Activated T-cell treated with anti-CD3 and anti-CD28 coated beads, Interleukin-2, amount 50 U/mL, for 1 hour (primary cell): Measurements from ENCODE around the gene BCAT1.
"Not testable (repeated sequence)": the region's sequence is repeated elsewhere in the genome, so short reads cannot be mapped to it uniquely, and the experiment has no call there.

Source experiments
- DNase-seq: peaks from one replicate; pipeline ENCODE4 v3.0.0-alpha.2; 2020

Gene BCAT1

DNA sequence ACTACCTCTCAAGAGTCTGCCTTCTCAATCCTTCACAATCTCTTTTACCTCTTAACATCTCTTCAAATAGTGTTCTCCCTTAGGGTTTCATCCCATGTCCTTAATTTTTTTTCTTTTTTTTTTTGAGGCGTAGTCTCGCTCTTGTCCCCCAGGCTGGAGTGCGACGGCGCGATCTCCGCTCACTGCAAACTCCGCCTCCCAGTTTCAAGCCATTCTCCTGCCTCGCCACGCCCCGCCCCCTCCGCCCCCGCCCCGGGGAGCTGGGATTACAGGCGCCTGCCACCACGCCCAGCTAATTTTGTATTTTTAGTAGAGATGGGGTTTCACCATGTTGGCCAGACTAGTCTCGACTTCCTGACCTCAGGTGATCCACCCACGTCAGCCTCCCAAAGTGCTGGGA is 7.0 kb upstream of the BCAT1 start:
- DNase-seq: no peak

DNA sequence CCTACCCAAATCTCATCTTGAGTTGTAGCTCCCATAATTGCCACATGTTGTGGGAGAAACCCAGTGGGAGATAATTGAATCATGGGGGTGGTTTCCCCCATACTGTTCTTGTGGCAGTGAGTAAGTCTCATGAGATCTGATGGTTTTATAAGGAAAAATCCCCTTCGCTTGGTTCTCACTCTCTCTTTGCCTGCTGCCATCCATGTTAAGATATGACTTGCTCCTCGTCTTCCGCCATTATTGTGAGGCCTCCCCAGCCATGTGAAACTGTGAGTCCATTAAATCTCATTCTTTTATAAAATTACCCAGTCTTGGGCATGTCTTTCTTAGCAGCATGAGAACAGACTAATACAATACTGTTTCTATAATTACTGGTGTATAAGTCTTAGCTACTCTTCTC is 6.5 kb upstream of the BCAT1 start:
- DNase-seq: no peak

DNA sequence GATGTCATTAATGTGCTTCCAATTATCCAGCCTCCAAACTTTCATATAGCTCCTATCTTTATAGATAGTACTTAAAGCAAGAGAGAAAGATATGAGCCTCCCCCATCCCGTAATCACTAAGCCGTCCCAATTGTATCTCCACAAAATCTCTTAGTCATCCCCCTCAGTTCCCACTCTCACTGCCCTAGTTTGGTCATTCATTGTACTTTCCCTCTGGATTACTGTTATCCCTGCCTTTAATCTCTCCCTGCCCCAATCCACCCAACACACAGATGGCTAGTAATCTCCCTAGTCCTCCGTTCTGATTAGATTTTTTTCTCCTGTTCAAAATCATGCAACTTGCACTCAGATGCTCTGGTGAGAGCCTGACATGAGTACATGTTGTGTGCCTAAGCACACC is 5.4 kb upstream of the BCAT1 start:
- no peak for DNase-seq

DNA sequence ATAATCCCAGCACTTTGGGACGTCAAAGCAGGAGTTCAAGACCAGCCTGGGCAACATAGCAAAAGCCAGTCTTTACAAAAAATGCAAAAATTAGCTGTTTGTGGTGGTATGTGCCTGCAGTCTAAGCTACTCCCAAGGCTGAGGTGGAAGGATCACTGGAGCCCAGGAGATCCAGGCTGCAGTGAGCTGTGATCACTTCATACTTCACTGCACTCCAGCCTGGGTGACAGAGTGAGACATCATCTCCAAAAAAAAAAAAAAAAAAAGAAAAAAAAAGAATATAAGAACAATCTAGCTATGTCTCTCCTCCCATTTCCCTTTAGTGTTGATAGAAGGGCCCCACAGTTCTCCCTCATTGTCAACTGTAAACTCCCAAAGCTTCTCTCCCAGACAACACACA is 3.5 kb upstream of the BCAT1 start:
- no peak for DNase-seq

DNA sequence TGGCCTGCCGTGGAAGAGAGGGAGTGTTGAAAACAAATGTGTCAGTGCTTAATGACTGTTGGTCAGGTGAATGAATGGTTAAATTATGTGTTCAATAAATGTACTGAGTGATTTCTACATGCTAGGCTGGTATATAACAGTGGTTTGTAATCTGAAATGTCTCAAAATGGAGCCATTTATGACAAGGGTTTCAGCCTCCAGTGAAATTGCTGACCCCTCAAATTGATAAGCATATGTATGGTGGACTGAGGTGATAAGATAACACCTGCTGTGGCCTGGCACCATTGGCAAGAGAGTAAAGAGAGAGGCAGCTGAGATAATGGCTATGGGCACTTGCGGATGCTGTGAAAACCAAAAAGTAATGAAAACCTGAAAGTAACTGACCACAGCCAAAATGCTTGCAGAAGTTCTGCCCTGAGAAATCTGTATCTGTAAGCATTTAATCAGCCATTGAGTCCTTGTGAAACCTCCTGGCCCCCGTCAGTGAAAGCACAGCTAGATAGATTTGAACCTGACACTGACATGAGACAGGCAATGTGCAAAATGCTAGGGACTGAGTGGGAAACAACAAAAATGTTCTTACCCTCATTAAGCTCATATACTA is 1.4 kb upstream of the BCAT1 start:
- no peak for DNase-seq

DNA sequence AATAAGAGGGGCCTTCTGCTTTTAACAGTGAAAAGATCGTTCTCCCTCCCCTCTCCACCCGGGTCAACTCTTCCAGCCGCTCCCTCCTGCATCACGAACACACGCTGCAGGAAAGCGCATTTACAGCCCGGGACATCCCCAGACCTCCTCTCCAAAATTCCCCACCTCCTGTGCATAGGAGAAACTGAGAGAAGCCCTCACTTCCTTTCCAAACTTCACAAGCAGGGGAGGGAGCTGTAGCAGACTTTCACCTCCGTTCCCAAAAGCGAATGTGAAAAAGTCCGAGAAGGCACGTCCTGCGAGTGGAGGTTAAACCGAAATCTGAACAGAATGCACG is 513 bp downstream of the BCAT1 start:
- DNase-seq: no peak

DNA sequence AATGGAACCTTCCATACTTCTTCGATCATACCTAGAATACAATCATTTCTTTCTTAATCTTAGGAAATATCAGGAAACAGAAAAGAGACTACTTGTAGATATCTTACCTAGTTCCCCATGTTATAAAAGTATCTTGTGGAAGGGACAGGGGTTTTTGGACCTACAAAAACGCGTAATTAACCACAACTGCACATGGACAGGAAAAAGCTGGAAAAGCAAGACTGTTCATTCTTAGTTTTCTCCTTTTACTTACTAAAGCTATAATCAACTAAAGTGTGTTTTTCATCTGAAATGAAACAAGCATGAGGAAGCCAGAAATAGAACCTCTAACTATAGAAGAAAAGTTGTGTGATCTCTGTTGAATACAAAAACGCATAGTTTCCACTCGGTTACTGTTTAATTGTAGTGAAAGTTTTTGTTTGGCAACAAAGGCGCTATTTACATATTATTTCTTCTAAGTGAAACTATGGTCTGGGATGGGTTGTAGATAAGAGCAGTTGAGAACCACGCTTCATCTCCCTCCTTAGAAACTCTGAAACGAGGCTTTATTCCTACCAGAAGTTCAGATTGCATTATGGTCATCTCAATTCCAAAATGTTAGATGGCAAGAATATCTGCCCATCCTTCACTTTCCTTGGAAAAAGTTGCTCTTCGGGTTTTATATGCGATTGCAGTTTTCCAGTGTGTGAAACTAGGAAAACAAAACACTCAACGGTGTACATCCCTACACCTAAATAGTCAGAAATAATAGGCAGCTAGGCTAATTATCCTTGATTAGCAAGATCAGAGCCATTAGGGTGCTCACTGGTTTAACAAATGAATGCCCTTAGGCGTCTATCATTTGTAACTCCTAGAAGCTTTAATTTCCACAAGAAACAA is 1.1 kb downstream of the BCAT1 start:
- no peak for DNase-seq

DNA sequence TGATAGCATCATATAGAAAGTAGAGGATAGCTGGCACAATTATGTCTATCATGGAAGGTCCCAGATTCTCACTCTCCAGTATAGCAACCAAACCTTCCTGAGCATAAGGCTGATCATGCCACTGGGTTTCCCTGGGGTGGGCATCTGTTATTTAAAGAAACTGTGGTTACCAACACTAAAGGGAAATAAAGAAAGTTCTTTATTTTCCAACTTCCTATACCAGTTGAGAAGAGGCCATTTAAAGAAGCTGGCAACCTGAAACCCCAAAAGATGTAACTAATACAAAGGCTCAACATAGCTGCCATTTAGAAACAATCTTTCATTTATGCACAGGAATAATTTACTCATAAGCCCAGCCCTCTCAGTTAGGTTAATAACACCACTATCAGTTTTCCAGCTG is 3.1 kb downstream of the BCAT1 start:
- DNase-seq: no peak

DNA sequence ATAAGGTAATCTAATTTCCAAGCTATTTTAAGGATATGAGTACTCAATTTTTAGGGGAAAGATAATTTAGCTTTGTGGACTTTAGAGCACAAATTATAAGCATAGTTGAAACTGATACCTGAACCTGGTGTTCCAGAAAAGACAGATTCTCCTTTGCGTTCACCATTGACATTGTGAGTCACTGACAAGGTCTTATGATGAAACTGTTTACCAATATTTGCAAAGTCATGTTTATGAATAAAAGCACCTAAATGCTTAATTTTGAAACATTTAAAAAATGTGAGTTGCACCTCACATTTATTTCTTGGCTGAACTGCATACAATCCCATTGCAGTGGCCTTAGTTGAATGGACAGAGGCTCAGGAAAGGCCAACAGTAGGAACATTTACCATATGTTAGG is 3.9 kb downstream of the BCAT1 start:
- no peak for DNase-seq

DNA sequence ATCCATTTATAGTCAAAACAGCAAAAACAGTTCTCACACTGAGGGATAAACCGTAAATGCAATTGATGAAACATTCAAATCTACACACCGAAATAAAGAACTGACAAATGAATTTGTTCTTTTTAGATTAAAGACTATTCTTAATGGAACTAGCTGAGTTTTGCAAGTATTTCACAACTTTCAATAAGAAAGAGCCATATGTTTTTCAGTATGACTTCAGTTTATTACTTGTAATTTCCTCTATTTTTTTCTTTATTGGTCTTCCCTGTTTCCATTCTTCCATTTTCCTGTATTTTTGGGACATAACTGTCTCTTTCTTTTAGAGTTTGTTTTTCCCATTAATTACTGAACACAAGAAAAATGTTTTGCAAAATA is 4.3 kb downstream of the BCAT1 start:
- DNase-seq: no peak

DNA sequence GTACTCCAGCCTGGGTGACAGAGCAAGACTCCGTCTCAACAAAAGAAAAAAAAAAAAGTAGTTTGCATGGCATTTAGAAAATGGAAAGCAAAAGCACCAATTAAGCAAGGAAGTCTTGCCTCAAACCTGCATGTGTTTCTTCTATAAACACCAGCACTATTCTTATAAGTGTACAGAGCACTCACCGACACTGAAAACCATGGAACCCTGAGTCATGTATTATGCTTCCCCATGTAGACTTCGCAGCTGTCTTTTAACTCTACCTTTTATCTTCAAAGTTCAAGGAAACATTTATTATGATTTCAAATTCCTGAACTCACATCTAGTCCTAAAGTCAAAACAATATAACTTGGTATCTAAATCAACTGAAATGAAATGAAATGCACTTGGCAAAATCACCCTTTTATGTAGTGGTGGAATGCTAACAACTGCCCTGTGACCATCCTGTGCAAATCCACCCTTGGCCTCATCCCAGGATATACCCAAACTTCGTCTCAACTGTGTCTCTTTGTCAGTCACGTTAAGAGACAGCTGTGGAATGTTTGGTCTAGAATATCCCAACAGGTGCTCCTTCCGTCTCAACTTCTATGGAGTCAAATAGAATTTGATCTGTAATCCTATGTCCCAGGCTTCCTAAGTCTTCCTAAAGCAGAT is 4.8 kb downstream of the BCAT1 start:
- DNase-seq: no peak

DNA sequence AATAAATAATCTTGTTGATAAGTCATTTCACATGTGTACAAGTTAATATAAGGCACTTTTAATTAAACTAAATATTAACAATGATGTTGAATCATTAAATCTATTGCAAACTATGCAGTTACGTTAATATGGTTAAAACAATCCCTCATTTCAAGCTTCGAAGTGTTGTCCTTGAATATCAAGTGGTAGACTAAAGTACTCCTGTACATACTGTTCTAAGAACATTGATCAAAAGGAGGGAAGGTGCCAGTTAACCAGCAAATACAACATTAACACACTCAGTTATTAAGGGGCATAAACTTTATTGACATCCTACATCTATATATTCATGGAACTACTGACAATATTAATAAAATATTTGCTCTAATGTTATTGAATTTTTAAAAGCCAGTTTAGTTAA is 8.7 kb downstream of the BCAT1 start:
- no peak for DNase-seq

DNA sequence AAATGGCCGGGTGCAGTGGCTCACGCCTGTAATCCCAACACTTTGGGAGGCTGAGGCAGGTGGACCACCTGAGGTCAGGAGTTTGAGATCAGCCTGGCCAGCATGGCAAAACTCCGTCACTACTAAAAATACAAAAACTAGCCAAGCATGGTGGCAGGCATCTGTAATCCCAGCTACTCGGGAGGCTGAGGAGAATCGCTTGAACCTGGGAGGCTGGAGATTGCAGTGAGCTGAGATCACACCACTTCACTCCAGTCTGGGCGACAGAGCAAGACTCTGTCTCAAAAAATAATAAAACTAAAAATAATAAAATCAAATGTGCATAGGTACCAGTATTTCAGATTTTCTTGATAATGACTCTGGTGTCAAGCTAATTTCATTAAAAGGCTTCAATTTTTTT is 9.3 kb downstream of the BCAT1 start:
- DNase-seq: not testable (repeated sequence)

DNA sequence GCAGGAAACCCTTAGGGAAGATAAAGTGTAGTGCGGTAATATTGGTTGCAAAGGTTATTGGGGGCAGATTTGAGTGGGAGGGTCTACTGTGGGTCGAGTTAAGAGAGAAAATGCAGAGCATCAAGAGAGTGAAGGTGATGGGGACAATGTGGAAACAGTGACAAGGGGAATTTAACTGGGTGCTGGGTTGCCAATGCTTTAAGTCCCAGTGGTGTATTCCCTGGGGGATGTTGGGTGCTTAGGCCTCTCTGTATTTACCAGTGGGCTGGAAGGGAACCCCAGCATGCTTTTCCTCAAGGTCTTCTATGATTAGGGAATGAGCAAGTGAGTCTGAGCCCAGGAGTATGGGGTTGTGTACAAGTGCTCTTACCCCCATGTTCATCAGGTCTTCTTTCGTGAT is 10.6 kb downstream of the BCAT1 start:
- DNase-seq: no peak

DNA sequence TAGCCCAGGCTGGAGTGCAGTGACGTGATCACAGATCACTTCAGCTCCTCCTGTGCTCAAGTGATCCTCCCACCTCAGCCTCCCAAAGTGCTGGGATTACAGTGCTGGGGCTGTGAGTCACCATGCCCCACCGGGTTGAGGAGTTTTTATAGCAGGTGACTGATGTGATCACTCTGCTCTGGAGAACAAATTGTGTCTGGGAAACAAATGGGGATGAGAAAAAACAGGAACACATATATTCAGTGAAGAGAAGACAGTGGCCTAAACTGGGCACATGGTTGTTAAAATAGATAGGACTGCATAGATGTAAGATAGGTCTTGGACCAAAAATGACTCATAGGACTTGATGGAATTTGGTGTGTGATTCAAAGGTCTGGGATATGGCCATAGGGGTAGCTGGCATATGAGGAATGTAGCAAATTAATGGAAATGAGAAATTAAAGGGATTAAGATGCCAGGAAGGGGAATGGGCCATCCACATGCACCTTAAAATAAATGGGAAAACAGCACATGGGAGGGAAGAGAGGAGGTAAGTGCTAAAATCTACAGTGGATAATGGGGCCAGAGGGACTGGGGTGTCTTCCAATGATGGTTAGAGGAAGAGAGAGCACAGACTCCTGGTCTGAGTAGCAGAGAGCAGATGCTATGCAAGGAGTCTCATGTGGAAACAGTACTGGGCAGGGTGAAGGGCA is 11.2 kb downstream of the BCAT1 start:
- no peak for DNase-seq

DNA sequence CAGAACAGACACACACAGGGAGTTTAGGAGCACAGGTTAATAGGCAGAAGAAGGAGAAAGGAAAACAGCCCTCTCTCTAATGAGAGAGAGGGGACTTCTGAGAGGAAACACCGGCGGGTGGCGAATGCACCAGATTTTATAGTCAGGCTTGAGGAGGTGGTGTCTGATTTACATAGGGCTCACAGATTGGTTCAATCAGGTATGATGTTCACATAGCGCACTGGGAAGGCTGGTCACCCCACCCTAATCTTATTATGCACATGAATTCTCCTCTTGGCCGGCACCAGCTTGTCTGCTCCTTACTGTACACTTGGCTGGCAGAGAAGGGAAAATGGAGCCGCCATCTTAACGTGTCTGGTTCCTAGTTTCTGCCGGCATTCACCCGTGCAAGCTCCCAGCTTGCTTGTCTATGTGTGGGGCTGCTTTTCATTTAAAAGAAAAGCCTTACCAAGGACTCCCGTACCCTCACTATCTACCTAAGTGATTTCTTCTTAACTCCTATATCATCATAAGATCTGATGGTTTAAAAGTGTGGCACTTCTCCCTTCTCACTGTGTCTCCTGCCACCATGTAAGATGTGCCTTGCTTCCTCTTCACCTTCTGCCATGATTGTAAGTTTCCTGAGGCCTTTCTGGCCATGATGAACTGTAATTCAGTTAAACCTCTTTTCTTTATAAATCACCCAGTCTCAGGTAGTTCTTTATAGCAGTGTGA is 15.1 kb downstream of the BCAT1 start:
- no peak for DNase-seq

DNA sequence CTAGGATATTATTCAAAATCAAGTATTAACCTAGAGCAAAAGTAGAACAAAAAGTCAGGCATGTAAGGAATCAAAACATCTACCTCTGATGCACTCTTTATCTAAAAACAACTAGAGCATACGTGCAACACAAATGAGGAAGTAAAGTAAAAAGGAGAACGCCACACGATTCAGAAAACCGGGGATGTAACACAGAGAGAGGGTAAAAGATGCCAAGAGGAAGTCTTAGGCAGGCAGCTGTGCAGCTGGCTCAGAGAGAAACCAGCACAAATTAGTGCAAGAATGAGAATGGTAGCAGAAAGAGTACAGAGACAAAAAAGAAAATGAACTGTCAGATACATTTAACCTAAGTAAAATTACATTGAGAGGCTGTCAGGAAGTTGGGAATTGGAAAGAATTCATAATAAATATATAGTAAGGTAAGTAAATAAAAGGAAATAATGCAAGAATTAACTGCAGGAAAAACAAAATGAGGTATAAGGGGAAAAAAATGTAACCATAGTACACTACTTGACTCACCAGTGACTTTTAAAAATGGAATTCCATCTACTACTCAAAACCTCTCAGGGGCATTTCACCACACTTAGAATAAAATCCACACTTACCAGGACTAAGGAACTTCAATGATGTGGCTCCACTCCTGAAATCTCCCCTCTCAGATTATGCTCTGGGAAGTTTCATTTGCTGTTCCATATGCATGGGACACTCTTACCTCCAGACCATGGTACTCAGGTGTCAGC is 17.1 kb downstream of the BCAT1 start:
- DNase-seq: no peak

DNA sequence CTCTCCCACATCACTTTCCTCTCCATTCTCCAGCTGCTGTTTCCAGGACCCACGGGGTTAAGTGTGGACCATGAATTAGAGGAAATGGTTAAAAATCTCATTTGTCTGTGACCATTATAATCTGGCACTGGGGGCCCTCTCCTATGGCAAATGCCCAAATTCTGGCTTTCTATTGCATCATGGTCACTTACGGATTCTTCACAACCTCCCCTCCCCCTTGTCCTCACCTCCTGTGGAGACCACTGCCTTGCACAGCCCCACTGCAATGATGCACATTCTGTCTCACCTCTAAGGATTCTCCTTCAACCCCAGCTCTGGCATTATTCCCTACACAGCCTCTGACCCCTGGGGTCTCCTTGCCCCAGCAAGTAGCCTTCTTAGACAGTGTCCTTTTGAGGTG is 18.9 kb downstream of the BCAT1 start:
- DNase-seq: no peak

DNA sequence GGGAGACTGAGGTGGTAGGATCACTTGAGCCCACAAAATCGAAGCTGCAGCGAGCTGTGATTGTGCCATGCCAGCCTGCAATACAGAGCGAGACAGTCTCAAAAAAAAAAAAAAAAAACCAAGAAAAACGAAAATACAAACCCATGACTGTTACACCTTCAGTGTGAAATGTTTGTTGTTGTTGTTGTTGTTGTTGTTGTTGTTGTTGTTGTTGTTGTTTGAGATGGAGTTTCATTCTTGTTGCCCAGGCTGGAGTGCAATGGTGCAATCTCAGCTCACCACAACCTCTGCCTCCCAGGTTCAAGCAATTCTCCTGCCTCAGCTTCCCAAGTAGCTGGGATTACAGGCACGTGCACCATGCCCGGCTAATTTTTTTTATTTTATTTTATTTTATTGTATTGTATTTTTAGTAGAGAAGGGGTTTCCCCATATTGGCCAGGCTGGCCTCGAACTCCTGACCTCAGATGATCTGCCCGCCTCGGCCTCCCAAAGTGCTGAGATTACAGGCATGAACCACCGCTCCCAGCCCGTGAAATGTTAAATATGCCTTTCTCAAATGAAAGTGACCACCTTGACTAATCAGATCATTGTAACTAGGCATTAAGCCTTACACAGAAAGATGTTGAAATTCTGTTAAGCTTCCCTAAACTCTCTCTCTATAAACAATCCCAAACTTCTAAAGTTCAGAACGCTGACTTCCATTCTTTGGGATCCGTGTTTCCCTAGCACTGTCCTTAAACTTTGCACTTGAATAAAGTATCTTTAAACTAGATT is 20.2 kb downstream of the BCAT1 start:
- not testable (repeated sequence) for DNase-seq

DNA sequence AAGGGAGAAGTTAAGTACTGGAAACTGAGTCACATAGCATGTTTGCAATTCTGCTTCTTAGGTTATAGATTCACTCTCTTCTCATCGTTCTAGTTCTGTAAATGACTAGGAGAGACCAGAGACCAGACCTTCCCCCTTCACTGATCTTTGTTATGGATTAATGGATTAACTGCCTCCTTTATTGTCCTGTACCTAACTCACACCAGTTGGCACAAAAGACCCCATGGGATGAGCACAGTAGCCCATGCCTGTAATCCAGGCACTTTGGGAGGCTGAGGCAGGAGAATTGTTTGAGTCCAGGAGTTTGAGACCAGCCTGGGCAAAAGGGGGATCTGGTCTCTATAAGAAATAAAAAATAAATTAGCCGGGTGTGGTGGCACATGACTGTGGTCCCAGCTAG is 20.8 kb downstream of the BCAT1 start:
- no peak for DNase-seq

DNA sequence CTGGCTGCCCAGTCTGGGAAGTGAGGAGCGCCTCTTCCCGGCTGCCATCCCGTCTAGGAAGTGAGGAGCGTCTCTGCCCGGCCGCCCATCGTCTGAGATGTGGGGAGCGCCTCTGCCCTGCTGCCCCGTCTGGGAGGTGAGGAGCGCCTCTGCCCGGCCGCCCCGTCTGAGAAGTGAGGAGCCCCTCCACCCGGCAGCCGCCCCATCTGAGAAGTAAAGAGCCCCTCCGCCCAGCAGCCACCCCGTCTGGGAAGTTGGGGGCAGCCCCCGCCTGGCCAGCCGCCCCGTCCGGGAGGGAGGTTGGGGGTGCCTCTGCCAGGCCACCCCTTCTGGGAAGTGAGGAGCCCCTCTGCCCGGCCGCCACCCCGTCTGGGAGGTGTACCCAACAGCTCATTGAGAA is 22.8 kb downstream of the BCAT1 start:
- not testable (repeated sequence) for DNase-seq

DNA sequence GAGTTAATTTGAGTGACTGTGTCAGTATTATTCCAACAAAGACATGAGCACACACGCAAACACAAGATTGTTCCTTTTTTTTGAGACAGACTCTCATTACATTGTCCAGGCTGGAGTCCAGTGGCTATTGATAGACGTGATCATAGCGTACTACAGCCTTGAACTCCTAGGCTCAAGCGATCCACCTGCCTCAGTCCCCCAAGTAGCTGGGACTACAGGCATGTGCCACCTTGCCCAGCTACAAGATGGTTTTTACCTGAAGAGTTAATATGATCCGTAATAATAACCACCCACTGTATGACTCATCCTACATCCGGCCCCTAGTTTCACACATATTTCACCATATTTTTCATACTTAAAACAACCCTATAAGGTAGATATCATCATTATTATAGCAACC is 26.8 kb downstream of the BCAT1 start:
- DNase-seq: no peak
